GM12874 (cell line): ENCODE data around the gene ADAM23.

Experiments used
- CTCF ChIP-seq: IDR thresholded peaks from 2 replicates; pipeline ENCODE4 v1.5.1; 2011; ENCODE audit warnings: low read depth, mild to moderate bottlenecking, control low read depth, low read length, moderate library complexity; ENCODE audit not compliant: insufficient read depth

The ADAM23 gene

GRCh38 chr2:206642075-206643025 lies 199.0 kb downstream of the ADAM23 start, which contains the start of gene FAM237A:
Gene FAM237A (plus strand): TSS chr2:206642487. CDS start chr2:206644237, 1,750 bp downstream.
- TF ChIP-seq CTCF, result no peak

- no peak for TF ChIP-seq CTCF
Observed at GRCh38 chr2:206647985-206648384, 204.7 kb downstream of the ADAM23 start.

DNA sequence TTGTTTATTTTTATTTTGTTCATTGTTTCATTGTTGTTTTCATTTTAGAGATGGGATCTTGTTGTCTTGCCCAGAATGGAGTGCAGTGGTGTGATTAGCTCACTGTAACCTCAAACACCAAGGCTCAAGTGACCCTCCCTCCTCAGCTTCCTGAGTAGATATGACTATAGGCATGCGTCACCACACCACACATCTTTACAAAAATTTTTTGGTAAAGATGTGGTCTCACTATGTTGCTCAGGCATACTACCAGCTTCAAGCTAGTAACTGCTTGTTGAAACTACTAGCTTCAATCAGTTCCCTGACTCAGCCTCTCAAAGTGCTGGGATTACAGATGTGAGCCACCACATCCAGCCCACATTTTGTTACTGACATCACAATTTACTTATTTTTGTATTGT lies 213.8 kb downstream of the ADAM23 start:
- no peak for TF ChIP-seq CTCF

- no peak for TF ChIP-seq CTCF
Observed at GRCh38 chr2:206665251-206665650, 221.9 kb downstream of the ADAM23 start.
